Mesodermal cell (in vitro differentiated cells): ENCODE data around the gene MAMLD1.
A peak's percentile ranks its signal among the peaks of the same experiment; 100 is the strongest.

ENCODE experiments used
- H3K27ac ChIP-seq: 2 replicates; pipeline ENCODE4 v1.7.0; 2013; ENCODE audit warnings: mild to moderate bottlenecking, low read depth, low read length, moderate library complexity; ENCODE audit not compliant: severe bottlenecking
- H3K36me3 ChIP-seq: 2 replicates; pipeline ENCODE4 v1.7.1; 2013; ENCODE audit warnings: mild to moderate bottlenecking, low read length, moderate library complexity; ENCODE audit not compliant: control insufficient read depth, insufficient read depth
- H3K4me1 ChIP-seq: one replicate; pipeline ENCODE4 v1.7.1; 2013; ENCODE audit warnings: mild to moderate bottlenecking, low read length; ENCODE audit not compliant: insufficient read depth, control insufficient read depth, poor library complexity, severe bottlenecking
- H3K4me3 ChIP-seq: 2 replicates; pipeline ENCODE4 v1.7.0; 2013; ENCODE audit warnings: low read length, control low read depth, mild to moderate bottlenecking; ENCODE audit not compliant: insufficient read depth, poor library complexity, severe bottlenecking; ENCODE audit errors: extremely low read depth
- H3K9me3 ChIP-seq: 2 replicates; pipeline ENCODE4 v1.7.1; 2013; ENCODE audit warnings: mild to moderate bottlenecking, low read length, moderate library complexity; ENCODE audit not compliant: control insufficient read depth
- WGBS, 2 experiments: methylation state at CpG; one replicate each; pipeline ENCODE4 v1.1.5; 2013; ENCODE audit warnings: missing lambda C conversion rate in 2 of 2; ENCODE audit not compliant: insufficient coverage in 2 of 2; 5-methylcytosine and 5-hydroxymethylcytosine counted together

Gene MAMLD1

GRCh38 chrX:150495496-150495895 is 132.4 kb downstream of the MAMLD1 start:
- Histone ChIP-seq H3K4me3 (no peak overlapping the region), H3K27ac (no peak overlapping the region), H3K4me1 (no peaks in the 10 kb centered on the region), H3K9me3 (no peaks in the 10 kb centered on the region), H3K36me3 (no peaks in the 10 kb centered on the region)
- 100% methylated on average over 1 of the region's 4 CpGs; no CpG with 5 or more reads in 1 of the 2 experiments for WGBS, 2 experiments

DNA sequence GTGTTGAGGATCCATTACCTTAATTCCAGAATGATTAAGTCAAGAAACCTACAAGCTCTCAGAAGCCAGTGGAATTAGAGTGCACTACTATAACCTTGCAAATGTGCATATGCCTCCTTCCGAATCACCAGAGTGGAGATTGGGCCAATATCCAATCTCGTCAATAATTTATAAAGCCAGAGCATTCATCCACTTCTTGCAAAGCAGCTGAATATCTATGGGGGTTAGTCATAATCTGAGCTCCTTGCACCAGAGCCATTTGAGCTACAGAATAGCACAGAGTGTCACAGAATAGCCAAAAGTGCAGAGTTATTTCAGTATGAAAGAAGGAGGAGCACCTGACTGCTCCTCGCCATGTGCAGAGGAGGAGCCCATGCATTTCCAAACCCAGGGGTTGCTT is 136.1 kb downstream of the MAMLD1 start:
- no peaks in the 10 kb centered on the region for H3K36me3 ChIP-seq
- no peaks in the 10 kb centered on the region for H3K9me3 ChIP-seq
- H3K27ac ChIP-seq = no peak overlapping the region
- no CpG with 5 or more reads among the region's 3 CpGs for WGBS, 2 experiments
- peaks cover 3% of the 10 kb centered on the region for H3K4me1 ChIP-seq
- H3K4me3 ChIP-seq = no peak overlapping the region

GRCh38 chrX:150502091-150502490 is 139.0 kb downstream of the MAMLD1 start:
- Histone ChIP-seq H3K4me3 (no peak overlapping the region), H3K36me3 (no peaks in the 10 kb centered on the region), H3K4me1 (peaks cover 25% of the 10 kb centered on the region), H3K27ac (no peak overlapping the region), H3K9me3 (no peaks in the 10 kb centered on the region)
- 92 to 100% methylated on average over 1 to 2 of the region's 3 CpGs for WGBS, 2 experiments

GRCh38 chrX:150502979-150503897 is 140.1 kb downstream of the MAMLD1 start:
- 94 to 100% methylated on average over 6 to 8 of the region's 19 CpGs for WGBS, 2 experiments
- Histone ChIP-seq H3K9me3 (no peaks in the 10 kb centered on the region), H3K27ac (no peak overlapping the region), H3K36me3 (no peaks in the 10 kb centered on the region), H3K4me1 (peaks cover 33% of the 10 kb centered on the region), H3K4me3 (no peak overlapping the region)

DNA sequence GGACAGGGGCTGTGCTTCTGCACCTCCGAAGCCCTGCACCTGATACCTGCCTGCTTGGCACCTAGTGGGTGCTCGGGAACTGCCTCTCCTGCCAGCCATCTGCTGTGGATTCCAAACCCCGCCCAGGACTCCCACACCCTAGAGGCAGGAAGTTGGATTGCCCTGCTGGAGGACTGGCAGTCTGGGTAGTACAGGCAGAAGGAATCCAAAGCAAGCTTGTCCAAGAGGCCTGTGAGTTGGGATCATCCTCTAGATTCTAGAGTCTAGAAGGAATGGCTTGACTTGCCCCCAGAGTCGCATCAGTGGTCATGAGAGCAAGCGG is 140.7 kb downstream of the MAMLD1 start:
- no peaks in the 10 kb centered on the region for H3K36me3 ChIP-seq
- H3K27ac ChIP-seq = no peak overlapping the region
- peaks cover 33% of the 10 kb centered on the region for H3K4me1 ChIP-seq
- no peak overlapping the region for H3K4me3 ChIP-seq
- H3K9me3 ChIP-seq = no peaks in the 10 kb centered on the region
- 100% methylated on average over 2 to 3 of the region's 5 CpGs for WGBS, 2 experiments

- Histone ChIP-seq H3K36me3 (no peaks in the 10 kb centered on the region), H3K4me1 (peaks cover 33% of the 10 kb centered on the region), H3K4me3 (no peak overlapping the region), H3K27ac (peak overlapping the region; percentile 36), H3K9me3 (no peaks in the 10 kb centered on the region)
- 83 to 86% methylated on average over 1 to 5 of the region's 9 CpGs for WGBS, 2 experiments
These were observed 141.5 kb downstream of the MAMLD1 start for GRCh38 chrX:150504397-150505182.

DNA sequence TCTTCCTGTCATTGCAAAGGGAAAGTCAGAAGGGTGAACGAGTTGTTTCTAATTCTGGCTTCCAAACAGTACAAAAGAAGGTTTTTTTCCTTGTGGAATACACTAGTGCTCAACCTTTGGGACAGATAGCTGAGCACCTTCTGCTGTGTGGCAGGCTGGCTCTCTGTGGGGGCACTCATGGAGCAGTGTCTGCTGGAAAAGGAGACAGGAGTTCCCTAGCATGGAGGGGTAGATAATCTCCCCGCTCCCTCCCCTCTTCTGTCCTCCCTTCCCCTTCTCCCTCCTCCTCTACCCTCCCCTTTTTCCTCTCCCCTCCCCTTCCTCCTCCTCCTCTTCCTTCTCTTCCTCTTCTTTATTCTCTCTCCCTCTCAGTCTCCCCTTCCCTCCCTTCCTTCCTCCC is 142.9 kb downstream of the MAMLD1 start:
- Histone ChIP-seq H3K27ac (no peak overlapping the region), H3K4me1 (peaks cover 33% of the 10 kb centered on the region), H3K4me3 (no peak overlapping the region), H3K36me3 (no peaks in the 10 kb centered on the region), H3K9me3 (no peaks in the 10 kb centered on the region)
- 40% methylated on average over 1 of the region's 2 CpGs; no CpG with 5 or more reads in 1 of the 2 experiments for WGBS, 2 experiments

DNA sequence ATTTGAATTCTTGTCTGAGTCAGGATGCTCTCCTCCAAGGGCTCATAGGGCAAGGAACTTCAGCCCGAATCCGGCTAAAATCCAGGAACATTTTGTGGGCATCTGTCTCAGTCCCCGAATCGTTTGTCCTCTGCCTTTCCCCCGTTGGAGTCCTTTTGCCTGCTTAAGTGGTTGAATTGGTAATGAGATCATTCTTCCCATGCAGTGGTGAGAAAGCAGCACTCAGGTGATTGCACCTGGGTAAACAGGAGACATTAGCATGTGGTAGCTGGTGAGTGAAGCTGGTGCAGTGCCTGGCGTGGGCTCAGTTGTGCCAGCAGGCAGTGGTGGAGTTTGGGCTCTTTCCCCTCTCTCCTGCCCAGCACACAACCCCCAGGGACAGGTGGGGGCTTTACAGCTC is 143.4 kb downstream of the MAMLD1 start:
- no peaks in the 10 kb centered on the region for H3K9me3 ChIP-seq
- WGBS, 2 experiments = 45% methylated on average over 2 of the region's 6 CpGs; no CpG with 5 or more reads in 1 of the 2 experiments
- peak overlapping the region; percentile 75 for H3K27ac ChIP-seq
- no peak overlapping the region for H3K4me3 ChIP-seq
- peaks cover 33% of the 10 kb centered on the region for H3K4me1 ChIP-seq
- H3K36me3 ChIP-seq = no peaks in the 10 kb centered on the region

DNA sequence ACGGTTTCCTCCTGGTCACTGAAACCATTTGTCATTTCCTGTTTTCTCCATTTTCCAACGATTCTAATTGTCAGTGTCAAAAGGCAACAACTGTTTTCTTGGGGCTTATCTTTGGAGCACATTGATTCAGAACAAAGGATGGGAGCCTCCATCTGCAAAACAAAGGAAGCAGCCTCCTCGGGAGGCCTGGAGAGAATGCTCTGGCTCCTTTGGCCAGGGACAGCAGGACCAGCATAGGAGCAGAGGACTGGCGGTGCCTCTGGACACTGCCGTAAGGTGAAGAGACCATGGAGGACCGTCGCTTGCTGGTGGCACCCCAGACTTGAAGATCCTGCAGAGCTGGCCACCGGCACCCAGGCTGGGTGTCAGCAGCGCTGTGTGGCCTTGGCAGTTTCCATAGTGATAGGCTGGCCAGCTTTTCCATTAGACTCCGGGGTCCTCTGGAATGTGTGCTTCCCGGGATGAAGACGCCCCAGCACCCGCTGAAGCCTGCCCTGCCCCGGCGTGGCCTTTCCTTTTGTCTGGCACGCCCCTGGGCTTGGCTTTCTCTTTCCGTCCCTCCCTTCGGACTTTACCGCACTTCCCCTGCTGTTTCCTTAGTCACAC is 144.2 kb downstream of the MAMLD1 start:
- 17 to 32% methylated on average over 8 to 13 of the region's 19 CpGs for WGBS, 2 experiments
- no peaks in the 10 kb centered on the region for H3K36me3 ChIP-seq
- no peaks in the 10 kb centered on the region for H3K9me3 ChIP-seq
- peaks cover 33% of the 10 kb centered on the region for H3K4me1 ChIP-seq
- no peak overlapping the region for H3K4me3 ChIP-seq
- peak overlapping the region; percentile 75 for H3K27ac ChIP-seq

- H3K4me3 ChIP-seq = no peak overlapping the region
- H3K36me3 ChIP-seq = no peaks in the 10 kb centered on the region
- H3K4me1 ChIP-seq = peaks cover 33% of the 10 kb centered on the region
- H3K9me3 ChIP-seq = no peaks in the 10 kb centered on the region
- H3K27ac ChIP-seq = peak overlapping the region; percentile 75
- 87 to 90% methylated on average over 2 to 3 of the region's 5 CpGs for WGBS, 2 experiments
These were observed 144.9 kb downstream of the MAMLD1 start for GRCh38 chrX:150508018-150508417.
